KOPT-K1 (cell line): ENCODE measurements around the gene HHIPL1.
"Not testable (repeated sequence)": the region's sequence is repeated elsewhere in the genome, so short reads cannot be mapped to it uniquely, and the experiment has no call there.

Experiments
- H3K27ac ChIP-seq: fragments of 200-600 bp; sonication (generic); 2 replicates; pipeline ENCODE4 v1.5.1; 2016; ENCODE audit warnings: antibody characterized with exemption, mild to moderate bottlenecking, low read depth, low read length; ENCODE audit not compliant: poor library complexity, severe bottlenecking
- H3K36me3 ChIP-seq: fragments of 200-600 bp; sonication (generic); 2 replicates; pipeline ENCODE4 v1.5.1; 2017; ENCODE audit warnings: antibody characterized with exemption, mild to moderate bottlenecking, low read length, moderate library complexity; ENCODE audit not compliant: insufficient read depth
- H3K9me3 ChIP-seq: fragments of 200-600 bp; sonication (generic); 2 replicates; pipeline ENCODE4 v1.5.1; 2017; ENCODE audit warnings: antibody characterized with exemption, low read length, mild to moderate bottlenecking; ENCODE audit not compliant: insufficient read depth, poor library complexity, severe bottlenecking

HHIPL1 gene

GRCh38 chr14:99642771-99643170 lies 2.2 kb upstream of the HHIPL1 start:
- not testable (repeated sequence) for H3K36me3 ChIP-seq, H3K9me3 ChIP-seq, H3K27ac ChIP-seq

GRCh38 chr14:99643343-99643742 lies 1.6 kb upstream of the HHIPL1 start:
- Histone ChIP-seq H3K27ac (no peak overlapping the region), H3K9me3 (no peaks in the 10 kb centered on the region), H3K36me3 (no peaks in the 10 kb centered on the region)

- Histone ChIP-seq H3K9me3 (no peaks in the 10 kb centered on the region), H3K36me3 (no peaks in the 10 kb centered on the region), H3K27ac (no peak overlapping the region)
These were observed 818 bp upstream of the HHIPL1 start for GRCh38 chr14:99644035-99644587.

- H3K27ac ChIP-seq: no peak overlapping the region
These were observed 896 bp downstream of the HHIPL1 start for GRCh38 chr14:99645545-99646505.

GRCh38 chr14:99647411-99647810 lies 2.5 kb downstream of the HHIPL1 start:
- Histone ChIP-seq H3K9me3 (no peaks in the 10 kb centered on the region), H3K27ac (no peak overlapping the region), H3K36me3 (no peaks in the 10 kb centered on the region)

More at GRCh38 chr14:99645545-99646505, 896 bp downstream of the HHIPL1 start:
- H3K36me3 ChIP-seq: no peaks in the 10 kb centered on the region
- H3K9me3 ChIP-seq: no peaks in the 10 kb centered on the region

GRCh38 chr14:99648027-99648784 lies 3.3 kb downstream of the HHIPL1 start:
- no peak overlapping the region for H3K27ac ChIP-seq
- H3K36me3 ChIP-seq: no peaks in the 10 kb centered on the region

GRCh38 chr14:99649219-99649618 lies 4.3 kb downstream of the HHIPL1 start:
- no peaks in the 10 kb centered on the region for H3K9me3 ChIP-seq
- H3K27ac ChIP-seq: no peak overlapping the region
- H3K36me3 ChIP-seq: no peaks in the 10 kb centered on the region

More at GRCh38 chr14:99648027-99648784, 3.3 kb downstream of the HHIPL1 start:
- H3K9me3 ChIP-seq: no peaks in the 10 kb centered on the region

GRCh38 chr14:99649643-99650042 lies 4.7 kb downstream of the HHIPL1 start:
- Histone ChIP-seq H3K9me3 (no peaks in the 10 kb centered on the region), H3K27ac (no peak overlapping the region), H3K36me3 (no peaks in the 10 kb centered on the region)

GRCh38 chr14:99650189-99650588 lies 5.3 kb downstream of the HHIPL1 start:
- no peaks in the 10 kb centered on the region for H3K36me3 ChIP-seq
- H3K9me3 ChIP-seq: no peaks in the 10 kb centered on the region
- no peak overlapping the region for H3K27ac ChIP-seq

- H3K27ac ChIP-seq: no peak overlapping the region
- H3K9me3 ChIP-seq: no peaks in the 10 kb centered on the region
- no peaks in the 10 kb centered on the region for H3K36me3 ChIP-seq
These were observed 7.2 kb downstream of the HHIPL1 start for GRCh38 chr14:99651953-99652746.

GRCh38 chr14:99654235-99654985 lies 9.5 kb downstream of the HHIPL1 start:
- H3K9me3 ChIP-seq: no peaks in the 10 kb centered on the region
- H3K36me3 ChIP-seq: no peaks in the 10 kb centered on the region
- H3K27ac ChIP-seq: no peak overlapping the region

- Histone ChIP-seq H3K9me3 (no peaks in the 10 kb centered on the region), H3K36me3 (no peaks in the 10 kb centered on the region), H3K27ac (no peak overlapping the region)
These were observed 10.6 kb downstream of the HHIPL1 start for GRCh38 chr14:99655521-99655920.

GRCh38 chr14:99656171-99656570 lies 11.2 kb downstream of the HHIPL1 start:
- H3K9me3 ChIP-seq: no peaks in the 10 kb centered on the region
- no peak overlapping the region for H3K27ac ChIP-seq
- no peaks in the 10 kb centered on the region for H3K36me3 ChIP-seq

GRCh38 chr14:99657645-99658155 lies 12.8 kb downstream of the HHIPL1 start:
- no peaks in the 10 kb centered on the region for H3K9me3 ChIP-seq
- no peaks in the 10 kb centered on the region for H3K36me3 ChIP-seq
- H3K27ac ChIP-seq: no peak overlapping the region
